ENCODE data around the gene TDRD12.
"Not testable (repeated sequence)": the region's sequence is repeated elsewhere in the genome, so short reads cannot be mapped to it uniquely, and the experiment has no call there.

Gene TDRD12

DNA sequence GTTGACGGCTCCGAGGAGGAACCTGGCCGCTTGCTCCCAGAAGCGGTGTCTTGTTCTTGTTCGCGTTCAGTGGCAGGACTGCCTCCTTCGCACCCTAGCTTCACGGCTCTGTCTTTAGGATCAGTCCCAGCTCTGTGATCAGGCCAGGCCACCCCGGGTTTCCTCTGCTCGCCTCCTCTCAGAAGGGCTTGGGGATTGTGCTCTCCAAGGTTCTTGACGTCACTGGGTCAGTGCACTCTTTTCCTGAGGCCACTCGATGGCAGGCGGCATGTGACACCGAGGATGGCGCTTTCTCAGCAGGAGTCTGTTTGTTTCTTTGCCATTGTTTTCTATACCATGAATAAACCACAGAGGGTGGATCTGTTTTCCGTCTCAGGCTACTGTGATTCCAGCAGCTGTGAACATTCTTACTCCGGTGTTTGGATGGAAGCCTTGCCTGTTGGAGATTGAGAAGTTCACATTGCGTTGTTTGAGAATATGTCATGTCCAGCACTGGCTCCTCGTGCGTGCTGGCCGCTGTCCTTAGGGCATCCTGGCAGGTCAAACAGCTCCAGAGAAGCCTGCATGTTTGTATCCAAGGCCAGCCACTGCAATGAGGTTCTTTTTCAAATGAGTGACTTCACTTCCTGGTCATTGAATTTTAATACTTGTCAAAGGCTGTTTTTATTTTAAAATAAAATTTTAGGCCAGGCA, 105.5 kb downstream of the TDRD12 start:
- FAIRE-seq (no peak), DNase-seq (ENCODE audit: insufficient read length, low spot score) (no peak)

DNA sequence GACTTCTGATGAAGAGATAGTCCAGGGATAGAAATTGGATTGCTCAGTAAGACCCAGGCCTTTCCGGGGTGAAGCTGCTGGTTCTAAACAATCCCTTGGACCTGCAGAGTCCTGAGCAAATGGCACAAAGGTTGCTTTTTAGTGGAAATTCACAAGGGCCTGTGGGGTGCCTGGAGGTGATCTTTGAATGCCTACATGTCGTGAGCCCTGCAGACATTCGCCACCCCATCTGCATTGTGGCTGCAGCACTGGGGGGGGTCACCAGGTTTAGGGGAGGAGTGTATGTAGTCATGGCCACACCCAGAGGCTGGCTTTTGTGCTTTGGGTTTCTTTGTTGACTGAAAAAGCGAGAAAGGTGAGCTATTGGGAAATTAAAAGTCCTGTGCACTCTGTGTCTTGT, 108.6 kb downstream of the TDRD12 start:
- FAIRE-seq (no peak), DNase-seq (ENCODE audit: insufficient read length, low spot score) (no peak)

- DNase-seq (ENCODE audit: insufficient read length, low spot score) (no peak), FAIRE-seq (no peak)
These were observed 109.2 kb downstream of the TDRD12 start for GRCh38 chr19:32828643-32829344.

DNA sequence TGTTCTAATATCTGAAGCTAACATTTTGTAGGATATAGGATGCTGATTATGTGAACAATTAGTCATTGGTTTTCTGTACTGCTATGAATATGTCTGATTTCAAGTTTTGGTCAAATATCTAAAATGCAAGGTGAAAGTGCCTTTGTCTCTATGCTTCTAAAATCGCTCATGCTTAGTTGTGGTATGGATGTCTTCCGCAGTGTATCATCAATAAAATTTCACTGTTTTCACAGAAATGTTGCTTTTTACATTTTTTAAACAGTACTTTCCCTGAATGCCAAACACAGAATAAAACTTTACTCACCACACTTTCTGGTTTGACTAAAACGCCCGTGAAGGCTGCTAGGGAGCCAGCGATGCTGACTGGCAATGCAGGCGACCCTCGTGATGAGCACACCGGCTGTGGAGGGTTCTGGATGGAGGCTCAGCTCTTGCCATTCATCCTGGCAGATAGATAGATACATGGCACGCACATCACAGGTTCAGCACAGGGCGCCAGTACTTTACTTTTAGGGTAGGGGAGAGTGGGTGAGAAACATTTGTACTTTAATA, 109.9 kb downstream of the TDRD12 start:
- FAIRE-seq (no peak), DNase-seq (ENCODE audit: insufficient read length, low spot score) (no peak)

- DNase-seq (ENCODE audit: insufficient read length, low spot score): no peak
- no peak for FAIRE-seq
These were observed 110.9 kb downstream of the TDRD12 start for GRCh38 chr19:32830231-32831014.

- FAIRE-seq (no peak), DNase-seq (ENCODE audit: insufficient read length, low spot score) (no peak)
These were observed 112.0 kb downstream of the TDRD12 start for GRCh38 chr19:32831611-32832010.

GRCh38 chr19:32832094-32832493, 112.5 kb downstream of the TDRD12 start:
- DNase-seq (ENCODE audit: insufficient read length, low spot score); FAIRE-seq: not testable (repeated sequence)

DNA sequence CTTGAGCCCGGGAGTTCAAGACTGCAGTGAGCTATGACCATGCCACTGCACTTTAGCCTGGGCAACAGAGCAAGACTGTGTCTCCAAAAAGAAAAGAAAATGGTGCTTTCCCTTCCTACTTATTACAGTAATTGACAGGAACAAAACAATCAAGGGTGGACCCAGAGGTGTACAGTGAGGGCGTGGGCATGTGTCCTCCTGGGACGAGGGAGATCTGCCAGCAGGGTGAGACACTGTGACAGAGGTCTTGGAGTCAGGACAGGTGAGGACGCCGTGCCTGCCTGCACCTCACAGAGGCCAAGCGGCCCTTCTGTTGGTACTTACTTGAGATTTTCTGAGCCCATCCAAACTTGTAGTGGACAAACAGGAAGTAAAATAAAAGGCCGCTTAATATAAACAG, 113.3 kb downstream of the TDRD12 start:
- FAIRE-seq; DNase-seq (ENCODE audit: insufficient read length, low spot score): not testable (repeated sequence)

DNA sequence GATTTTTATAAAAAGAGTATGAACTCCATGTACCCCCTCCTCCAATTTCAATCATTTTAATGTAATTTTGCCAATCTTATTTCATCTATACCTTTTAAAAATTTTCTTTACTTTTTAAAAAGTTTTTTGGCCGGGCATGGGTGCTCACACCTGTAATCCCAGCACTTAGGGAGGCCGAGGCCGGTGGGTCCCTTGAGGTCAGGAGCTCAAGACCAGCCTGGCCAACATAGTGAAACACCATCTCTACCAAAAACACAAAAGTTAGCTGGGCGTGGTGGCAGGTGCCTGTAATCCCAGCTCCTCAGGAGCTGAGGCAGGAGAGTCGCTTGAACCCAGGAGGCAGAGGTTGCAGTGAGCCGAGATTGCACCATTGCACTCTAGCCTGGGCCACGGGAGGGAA, 113.8 kb downstream of the TDRD12 start:
- not testable (repeated sequence) for FAIRE-seq; DNase-seq (ENCODE audit: insufficient read length, low spot score)

GRCh38 chr19:32837531-32837930, 118.0 kb downstream of the TDRD12 start:
- no peak for FAIRE-seq

DNA sequence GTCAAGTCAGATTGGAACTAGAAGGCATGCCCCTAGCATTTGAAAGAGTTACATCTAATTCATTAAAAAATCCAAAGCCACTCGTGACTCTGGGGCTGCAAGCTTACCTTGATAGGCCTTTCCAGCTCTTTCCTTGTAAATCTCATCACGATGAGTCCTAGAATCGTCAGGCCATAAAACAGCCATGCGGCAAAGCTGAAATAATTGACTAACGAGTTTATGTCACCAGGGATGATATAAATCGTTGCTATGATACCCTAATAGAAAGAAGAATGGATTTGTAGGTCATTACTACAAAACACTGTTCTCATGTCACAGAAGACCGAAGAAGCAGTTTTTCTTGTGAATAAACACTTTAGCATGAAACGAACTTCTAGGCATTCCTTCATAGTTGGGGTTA, 122.5 kb downstream of the TDRD12 start:
- FAIRE-seq: no peak
- DNase-seq (ENCODE audit: insufficient read length, low spot score): no peak

More at GRCh38 chr19:32837531-32837930, 118.0 kb downstream of the TDRD12 start:
- no peak for DNase-seq (ENCODE audit: insufficient read length, low spot score)

- no peak for DNase-seq (ENCODE audit: insufficient read length, low spot score)
- FAIRE-seq: no peak
These were observed 124.2 kb downstream of the TDRD12 start for GRCh38 chr19:32843716-32844245.

DNA sequence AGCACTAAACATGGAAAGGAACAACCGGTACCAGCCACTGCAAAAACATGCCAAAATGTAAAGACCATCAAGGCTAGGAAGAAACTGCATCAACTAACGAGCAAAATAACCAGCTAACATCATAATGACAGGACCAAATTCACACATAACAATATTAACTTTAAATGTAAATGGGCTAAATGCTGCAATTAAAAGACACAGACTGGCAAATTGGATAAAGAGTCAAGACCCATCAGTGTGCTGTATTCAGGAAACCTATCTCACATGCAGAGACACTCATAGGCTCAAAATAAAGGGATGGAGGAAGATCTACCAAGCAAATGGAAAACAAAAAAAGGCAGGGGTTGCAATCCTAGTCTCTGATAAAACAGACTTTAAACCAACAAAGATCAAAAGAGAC, 128.5 kb downstream of the TDRD12 start:
- DNase-seq (ENCODE audit: insufficient read length, low spot score); FAIRE-seq: not testable (repeated sequence)

DNA sequence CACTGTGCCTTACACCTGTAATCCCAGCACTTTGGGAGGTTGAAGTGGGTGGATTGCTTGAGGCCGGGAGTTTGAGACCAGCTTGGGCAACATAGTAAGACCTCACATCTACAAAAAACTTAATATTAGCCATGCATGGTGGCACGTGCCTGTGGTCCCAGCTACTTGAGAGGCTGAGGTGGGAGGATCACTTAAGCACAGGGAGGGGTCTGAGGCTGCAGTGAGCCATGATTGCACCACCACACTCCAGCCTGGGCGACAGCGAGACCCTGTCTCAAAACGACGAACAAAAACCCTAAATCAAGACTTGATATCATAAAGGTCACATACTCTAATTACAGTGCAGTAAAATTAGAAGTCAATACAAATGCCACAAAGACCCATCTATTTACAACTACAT, 132.6 kb downstream of the TDRD12 start:
- DNase-seq (ENCODE audit: insufficient read length, low spot score) (no peak), FAIRE-seq (no peak)

DNA sequence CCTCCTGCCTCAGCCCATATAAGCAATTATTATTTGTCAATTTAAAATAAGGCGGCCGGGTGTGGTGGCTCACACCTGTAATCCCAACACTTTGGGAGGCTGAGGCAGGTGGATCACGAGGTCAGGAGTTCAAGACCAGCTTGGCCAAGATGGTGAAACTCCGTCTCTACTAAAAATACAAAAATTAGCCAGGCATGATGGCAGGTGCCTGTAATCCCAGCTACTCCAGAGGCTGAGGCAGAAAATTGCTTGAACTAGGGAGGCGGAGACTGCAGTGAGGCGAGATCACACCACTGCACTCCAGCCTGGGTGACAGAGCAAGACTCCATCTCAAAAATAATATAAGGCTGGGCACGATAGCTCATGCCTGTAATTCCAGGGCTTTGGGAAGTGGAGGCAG, 137.3 kb downstream of the TDRD12 start:
- not testable (repeated sequence) for DNase-seq (ENCODE audit: insufficient read length, low spot score); FAIRE-seq

DNA sequence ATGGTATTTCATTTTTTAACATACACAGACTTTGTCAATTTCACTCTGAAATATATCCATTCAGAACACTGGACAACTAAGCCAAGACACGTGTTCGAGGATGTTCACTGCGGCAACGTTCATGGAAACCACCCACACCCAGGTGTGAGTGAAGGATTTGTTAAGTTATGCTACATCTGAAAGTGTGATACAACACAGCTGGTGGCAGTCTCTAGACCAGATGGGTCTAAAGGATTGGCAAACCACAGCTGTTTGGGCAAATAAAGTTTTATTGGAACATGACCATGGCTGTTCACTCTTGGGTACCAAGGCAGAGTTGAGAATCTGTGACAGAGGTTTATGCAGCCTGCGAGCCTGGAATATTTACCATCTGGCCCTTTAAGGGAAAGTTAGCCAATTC, 138.0 kb downstream of the TDRD12 start:
- FAIRE-seq: no peak
- DNase-seq (ENCODE audit: insufficient read length, low spot score): no peak

- FAIRE-seq (no peak), DNase-seq (ENCODE audit: insufficient read length, low spot score) (no peak)
These were observed 138.6 kb downstream of the TDRD12 start for GRCh38 chr19:32858155-32858554.

DNA sequence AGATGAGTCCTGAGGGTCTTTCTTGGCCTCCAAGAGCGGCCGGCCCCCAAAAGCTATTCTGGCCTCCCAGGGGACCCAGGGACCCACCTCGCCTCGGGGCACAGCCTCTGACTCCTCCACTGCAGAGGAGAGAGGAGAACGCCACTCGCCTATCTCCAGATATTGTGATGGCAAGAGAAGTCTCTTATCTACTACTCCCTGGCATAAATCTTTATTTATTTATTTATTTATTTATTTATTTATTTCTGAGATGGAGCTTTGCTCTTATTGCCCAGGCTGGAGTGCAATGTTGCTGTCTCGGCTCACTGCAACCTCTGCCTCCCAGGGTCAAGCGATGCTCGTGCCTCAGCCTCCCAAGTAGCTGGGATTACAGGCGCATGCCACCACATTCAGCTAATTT, 139.0 kb downstream of the TDRD12 start:
- no peak for DNase-seq (ENCODE audit: insufficient read length, low spot score)
- FAIRE-seq: no peak

DNA sequence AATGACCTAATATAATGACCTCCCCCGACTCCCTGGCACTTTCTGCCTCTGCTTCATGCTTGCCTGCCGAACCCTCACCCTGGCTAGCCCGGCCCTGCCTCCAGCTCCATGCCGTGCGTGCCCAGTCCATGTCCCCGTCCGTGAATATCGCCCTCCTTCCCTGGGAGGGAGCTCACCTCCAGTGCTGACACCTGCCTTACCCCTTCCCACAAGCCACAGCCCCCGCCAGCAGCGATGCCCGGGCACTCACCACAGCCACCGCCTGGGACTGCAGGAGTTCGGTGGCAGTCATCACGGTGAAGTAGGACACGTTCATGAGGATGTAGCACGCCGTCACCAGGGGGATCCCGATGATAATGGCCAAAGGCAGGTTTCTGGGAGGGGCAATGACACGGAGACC, 140.0 kb downstream of the TDRD12 start:
- FAIRE-seq (no peak), DNase-seq (ENCODE audit: insufficient read length, low spot score) (no peak)

DNA sequence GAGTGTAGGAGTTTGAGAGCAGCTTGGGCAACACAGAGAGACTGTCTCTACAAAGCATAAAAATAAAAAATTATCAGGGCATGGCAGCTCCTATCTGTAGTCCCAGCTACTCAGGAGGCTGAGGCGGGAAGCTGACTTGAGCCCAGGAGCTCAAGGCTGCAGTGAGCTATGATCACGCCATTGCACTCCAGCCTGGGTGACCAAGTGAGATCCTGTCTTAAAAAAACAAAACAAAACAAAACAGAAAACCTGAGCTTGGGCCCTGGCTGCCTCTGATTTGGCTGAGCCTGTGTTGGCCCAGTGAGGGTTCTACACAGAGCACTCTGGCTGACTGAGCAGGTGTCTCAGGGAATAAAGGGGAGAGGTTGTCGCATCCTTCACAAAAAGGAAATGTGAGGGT, 142.0 kb downstream of the TDRD12 start:
- FAIRE-seq: no peak
- no peak for DNase-seq (ENCODE audit: insufficient read length, low spot score)

DNA sequence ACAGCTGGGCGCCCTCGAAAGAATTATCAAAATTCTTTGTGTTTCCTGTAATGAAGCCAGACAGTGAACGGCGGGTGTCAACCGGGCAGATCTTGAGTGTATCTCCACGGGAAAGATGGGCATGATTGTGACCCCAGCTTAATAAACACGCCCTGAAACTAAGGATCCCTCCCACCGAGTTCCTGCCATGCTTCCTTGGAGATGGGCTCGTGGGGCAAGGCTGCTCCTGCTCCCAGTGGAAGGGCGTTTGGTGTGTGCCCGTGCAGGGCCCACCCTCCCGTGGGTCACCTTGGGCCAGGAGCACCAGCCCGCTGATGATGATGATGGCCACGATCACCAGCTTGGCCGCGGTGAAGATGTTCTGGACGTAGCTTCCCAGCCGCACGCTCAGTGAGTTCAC, 142.6 kb downstream of the TDRD12 start:
- FAIRE-seq: no peak
- no peak for DNase-seq (ENCODE audit: insufficient read length, low spot score)

All from GM19239 (cell line).